ENCODE results near the gene TRIM33.

Gene TRIM33

DNA sequence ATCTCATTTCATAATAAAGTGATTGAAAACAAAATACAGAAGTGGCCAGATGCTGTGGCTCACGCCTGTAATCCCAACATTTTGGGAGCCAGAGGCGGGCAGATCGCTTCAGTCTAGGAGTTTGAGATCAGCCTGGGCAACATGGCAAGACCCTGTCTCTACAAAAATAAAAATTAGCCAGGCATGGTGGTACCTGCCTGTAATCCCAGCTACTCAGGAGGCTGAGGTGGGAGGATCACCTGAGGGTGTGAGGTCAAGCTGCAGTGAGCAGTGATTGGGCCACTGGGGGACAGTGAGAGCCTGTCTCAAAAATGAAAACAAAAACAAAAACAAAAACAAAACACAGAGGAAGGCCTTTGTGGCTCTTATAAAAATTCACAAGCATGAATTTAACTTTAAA lies 38.6 kb downstream of the TRIM33 start:
- Histone ChIP-seq H3K9ac (ENCODE audit: low read length in 5 of 5) (no peak overlapping the region), H3K27me3 (ENCODE audit: control insufficient read depth in 5 of 5, insufficient read depth in 4 of 5, low read length in 5 of 5) (no peaks in the 10 kb centered on the region), H3K9me3 (ENCODE audit: control insufficient read depth in 5 of 5, low read length in 5 of 5) (no peaks in the 10 kb centered on the region), H3K27ac (ENCODE audit: low read depth, low read length) (no peak overlapping the region), H3K4me1 (ENCODE audit: control insufficient read depth in 5 of 5, insufficient read depth in 5 of 5, low read length in 5 of 5) (peaks cover 0 to 6% (median 3%) of the 10 kb centered on the region in 5 donors), H3K4me3 (ENCODE audit: low read depth in 1 of 5, low read length in 5 of 5) (no peak overlapping the region), H3K36me3 (ENCODE audit: control insufficient read depth in 5 of 5, insufficient read depth in 5 of 5, low read length in 5 of 5) (no peaks in the 10 kb centered on the region)

DNA sequence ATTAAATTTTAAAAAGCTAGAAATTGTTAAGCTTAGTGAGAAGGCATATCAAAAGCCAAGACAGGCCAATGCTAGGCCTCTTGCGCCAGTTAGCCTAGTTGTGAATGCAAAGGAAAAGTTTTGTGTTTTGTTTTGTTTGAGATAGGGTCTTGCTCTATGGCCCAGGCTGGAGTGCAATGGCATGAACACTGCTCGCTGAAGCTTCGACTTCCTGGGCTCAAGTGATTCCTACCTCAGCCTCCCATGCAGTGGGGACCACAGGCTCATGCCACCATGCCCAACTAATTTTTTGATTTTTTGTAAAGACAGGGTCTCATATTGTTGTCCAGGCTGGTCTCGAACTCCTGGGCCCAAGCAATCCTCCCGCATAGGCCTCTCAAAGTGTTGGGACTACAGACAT lies 40.3 kb downstream of the TRIM33 start:
- Histone ChIP-seq H3K27ac (ENCODE audit: low read depth, low read length) (no peak overlapping the region), H3K4me3 (ENCODE audit: low read depth in 1 of 5, low read length in 5 of 5) (no peak overlapping the region), H3K9ac (ENCODE audit: low read length in 5 of 5) (no peak overlapping the region), H3K27me3 (ENCODE audit: control insufficient read depth in 5 of 5, insufficient read depth in 4 of 5, low read length in 5 of 5) (no peaks in the 10 kb centered on the region), H3K4me1 (ENCODE audit: control insufficient read depth in 5 of 5, insufficient read depth in 5 of 5, low read length in 5 of 5) (peaks cover 0 to 6% (median 0%) of the 10 kb centered on the region in 5 donors), H3K9me3 (ENCODE audit: control insufficient read depth in 5 of 5, low read length in 5 of 5) (no peaks in the 10 kb centered on the region), H3K36me3 (ENCODE audit: control insufficient read depth in 5 of 5, insufficient read depth in 5 of 5, low read length in 5 of 5) (no peaks in the 10 kb centered on the region)

DNA sequence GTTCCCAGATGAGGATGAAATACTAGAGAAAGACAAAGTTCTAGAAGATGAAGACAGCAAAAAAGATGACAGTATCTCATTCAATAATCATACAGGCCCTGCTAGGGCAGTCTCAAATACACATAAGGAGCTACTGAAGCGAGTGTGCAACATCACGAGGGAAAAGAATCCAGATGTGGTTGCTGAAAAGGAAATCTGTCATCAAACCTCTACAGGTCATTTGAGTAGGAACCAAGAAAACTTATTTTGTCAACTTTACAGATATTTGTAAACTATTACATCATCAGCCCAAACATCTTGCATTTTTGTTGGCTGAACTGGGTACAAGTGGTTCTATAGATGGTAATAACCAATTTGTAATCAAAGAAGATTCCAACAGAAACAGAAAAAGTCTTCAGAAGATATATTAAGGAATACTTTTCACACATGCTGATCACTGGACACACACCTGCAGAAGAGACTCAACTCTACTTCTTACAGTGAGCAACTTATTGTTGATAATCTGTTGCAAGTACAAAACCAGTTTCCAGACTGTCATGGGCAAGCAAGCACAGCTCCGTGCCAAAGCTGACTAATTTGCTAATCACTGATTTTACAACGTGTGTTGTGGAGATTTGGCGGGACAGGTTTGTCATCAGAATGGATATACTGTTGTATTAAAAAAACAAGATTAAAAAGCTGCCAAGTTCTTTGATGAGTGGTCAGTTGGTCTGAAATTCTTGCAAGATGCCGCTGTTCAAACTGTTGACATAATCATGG lies 42.1 kb downstream of the TRIM33 start:
- H3K27me3 ChIP-seq (ENCODE audit: control insufficient read depth in 5 of 5, insufficient read depth in 4 of 5, low read length in 5 of 5) = no peaks in the 10 kb centered on the region
- H3K4me3 ChIP-seq (ENCODE audit: low read depth in 1 of 5, low read length in 5 of 5) = no peak overlapping the region
- H3K9me3 ChIP-seq (ENCODE audit: control insufficient read depth in 5 of 5, low read length in 5 of 5) = no peaks in the 10 kb centered on the region
- H3K27ac ChIP-seq (ENCODE audit: low read depth, low read length) = no peak overlapping the region
- no peaks in the 10 kb centered on the region for H3K36me3 ChIP-seq (ENCODE audit: control insufficient read depth in 5 of 5, insufficient read depth in 5 of 5, low read length in 5 of 5)
- H3K4me1 ChIP-seq (ENCODE audit: control insufficient read depth in 5 of 5, insufficient read depth in 5 of 5, low read length in 5 of 5) = peaks cover 0 to 6% (median 0%) of the 10 kb centered on the region in 5 donors
- no peak overlapping the region for H3K9ac ChIP-seq (ENCODE audit: low read length in 5 of 5)

DNA sequence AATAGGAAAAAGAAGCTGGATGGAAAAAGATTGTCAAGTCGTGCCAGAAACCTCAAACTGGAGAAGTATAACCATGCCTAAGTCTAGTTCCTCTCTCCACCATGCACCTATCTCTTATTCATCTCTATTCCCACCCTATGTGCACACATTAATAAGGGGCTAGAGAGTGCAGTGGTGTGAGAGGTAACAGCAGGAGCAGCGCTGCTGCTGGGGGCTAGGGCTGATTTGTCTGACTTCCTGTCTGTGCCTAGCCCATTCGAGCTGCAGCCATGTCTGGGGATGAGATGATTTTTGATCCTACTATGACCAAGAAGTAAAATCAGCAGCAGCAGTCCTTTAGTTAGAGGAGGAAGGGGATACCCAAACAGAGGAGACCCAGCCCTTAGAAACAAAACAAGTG lies 43.0 kb downstream of the TRIM33 start:
- Histone ChIP-seq H3K4me3 (ENCODE audit: low read depth in 1 of 5, low read length in 5 of 5) (no peak overlapping the region), H3K36me3 (ENCODE audit: control insufficient read depth in 5 of 5, insufficient read depth in 5 of 5, low read length in 5 of 5) (no peaks in the 10 kb centered on the region), H3K27ac (ENCODE audit: low read depth, low read length) (no peak overlapping the region), H3K27me3 (ENCODE audit: control insufficient read depth in 5 of 5, insufficient read depth in 4 of 5, low read length in 5 of 5) (no peaks in the 10 kb centered on the region), H3K9ac (ENCODE audit: low read length in 5 of 5) (no peak overlapping the region), H3K4me1 (ENCODE audit: control insufficient read depth in 5 of 5, insufficient read depth in 5 of 5, low read length in 5 of 5) (peaks cover 0 to 6% (median 0%) of the 10 kb centered on the region in 5 donors), H3K9me3 (ENCODE audit: control insufficient read depth in 5 of 5, low read length in 5 of 5) (no peaks in the 10 kb centered on the region)

DNA sequence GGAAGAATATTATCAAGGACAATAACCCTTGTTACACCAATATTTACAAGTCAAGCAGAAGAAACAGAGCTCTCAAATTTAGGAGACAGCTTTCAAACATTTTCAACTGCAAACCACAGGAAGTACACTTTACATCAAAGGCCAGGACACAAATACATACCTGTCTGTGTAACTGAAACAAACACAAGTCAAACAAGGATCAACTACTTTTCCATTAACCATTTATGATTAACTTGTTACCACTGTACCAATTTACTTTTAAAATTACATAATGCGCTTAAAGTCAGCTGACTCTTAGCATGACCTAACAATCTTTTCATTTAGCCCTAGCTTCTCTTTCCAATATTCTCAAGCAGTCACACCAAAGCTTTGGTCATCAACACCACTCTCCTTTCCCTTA lies 43.5 kb downstream of the TRIM33 start:
- no peak overlapping the region for H3K27ac ChIP-seq (ENCODE audit: low read depth, low read length)
- no peak overlapping the region for H3K4me3 ChIP-seq (ENCODE audit: low read depth in 1 of 5, low read length in 5 of 5)
- peaks cover 0 to 2% (median 0%) of the 10 kb centered on the region in 5 donors for H3K36me3 ChIP-seq (ENCODE audit: control insufficient read depth in 5 of 5, insufficient read depth in 5 of 5, low read length in 5 of 5)
- H3K27me3 ChIP-seq (ENCODE audit: control insufficient read depth in 5 of 5, insufficient read depth in 4 of 5, low read length in 5 of 5) = no peaks in the 10 kb centered on the region
- no peak overlapping the region for H3K9ac ChIP-seq (ENCODE audit: low read length in 5 of 5)
- peaks cover 0 to 6% (median under 1%) of the 10 kb centered on the region in 5 donors for H3K4me1 ChIP-seq (ENCODE audit: control insufficient read depth in 5 of 5, insufficient read depth in 5 of 5, low read length in 5 of 5)
- H3K9me3 ChIP-seq (ENCODE audit: control insufficient read depth in 5 of 5, low read length in 5 of 5) = no peaks in the 10 kb centered on the region

DNA sequence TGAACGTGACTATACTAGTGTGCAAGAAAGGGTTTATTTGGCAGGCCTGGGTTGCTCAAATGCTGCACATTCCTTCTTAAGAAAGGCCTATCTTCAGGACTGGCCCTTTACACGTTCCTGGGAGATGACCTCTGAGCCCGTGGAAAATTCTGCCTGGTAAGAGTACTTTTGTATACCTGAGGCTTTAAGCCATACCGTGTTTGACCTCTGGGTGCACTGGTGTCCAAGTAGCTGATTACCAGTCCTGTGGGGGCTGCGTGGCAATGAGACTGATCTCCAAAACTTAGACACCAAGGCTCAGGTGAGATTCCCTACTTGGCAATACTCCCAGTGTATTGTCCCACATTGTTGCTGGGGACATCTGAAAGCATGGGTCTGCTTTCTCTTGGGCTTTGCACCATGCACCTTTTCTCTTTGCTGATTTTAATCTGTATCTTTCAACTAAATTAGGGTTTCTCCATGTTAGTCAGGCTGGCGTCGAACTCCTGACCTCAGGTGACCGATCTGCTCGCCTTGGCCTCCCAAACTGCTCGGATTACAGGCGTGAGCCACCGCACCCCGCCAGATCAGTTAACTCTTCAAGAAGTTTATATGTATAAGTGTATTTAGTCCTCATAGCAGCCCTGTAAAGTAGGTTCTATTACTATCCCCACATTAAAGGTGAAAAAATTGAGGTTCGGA lies 44.5 kb downstream of the TRIM33 start:
- H3K27ac ChIP-seq (ENCODE audit: low read depth, low read length) = no peak overlapping the region
- no peaks in the 10 kb centered on the region for H3K9me3 ChIP-seq (ENCODE audit: control insufficient read depth in 5 of 5, low read length in 5 of 5)
- H3K4me1 ChIP-seq (ENCODE audit: control insufficient read depth in 5 of 5, insufficient read depth in 5 of 5, low read length in 5 of 5) = peaks cover 0 to 7% (median 5%) of the 10 kb centered on the region in 5 donors
- no peak overlapping the region for H3K9ac ChIP-seq (ENCODE audit: low read length in 5 of 5)
- H3K27me3 ChIP-seq (ENCODE audit: control insufficient read depth in 5 of 5, insufficient read depth in 4 of 5, low read length in 5 of 5) = no peaks in the 10 kb centered on the region
- no peak overlapping the region for H3K4me3 ChIP-seq (ENCODE audit: low read depth in 1 of 5, low read length in 5 of 5)
- H3K36me3 ChIP-seq (ENCODE audit: control insufficient read depth in 5 of 5, insufficient read depth in 5 of 5, low read length in 5 of 5) = peaks cover 0 to 3% (median 0%) of the 10 kb centered on the region in 5 donors

DNA sequence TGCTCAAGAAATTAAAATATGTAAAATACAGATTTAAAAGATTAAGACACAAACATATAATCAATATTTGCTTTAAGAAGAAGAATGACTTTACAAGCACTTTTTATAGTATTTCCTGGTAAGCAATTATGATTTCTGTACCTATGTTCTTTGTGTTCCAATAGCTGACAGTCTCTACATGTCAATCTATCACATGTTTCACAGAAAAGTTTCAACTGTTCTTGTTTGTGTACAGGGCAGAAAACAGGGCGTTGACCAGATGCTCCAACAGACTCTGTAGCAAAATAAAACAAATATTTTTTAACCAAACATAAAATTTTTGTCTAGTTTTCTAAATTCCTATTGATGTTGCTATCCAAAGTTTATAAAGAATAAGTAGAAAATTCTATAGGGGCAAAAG lies 48.0 kb downstream of the TRIM33 start:
- Histone ChIP-seq H3K36me3 (ENCODE audit: control insufficient read depth in 5 of 5, insufficient read depth in 5 of 5, low read length in 5 of 5) (peaks cover 0 to 7% (median 0%) of the 10 kb centered on the region in 5 donors), H3K4me1 (ENCODE audit: control insufficient read depth in 5 of 5, insufficient read depth in 5 of 5, low read length in 5 of 5) (peaks cover 0 to 7% (median 4%) of the 10 kb centered on the region in 5 donors), H3K4me3 (ENCODE audit: low read depth in 1 of 5, low read length in 5 of 5) (no peak overlapping the region), H3K27me3 (ENCODE audit: control insufficient read depth in 5 of 5, insufficient read depth in 4 of 5, low read length in 5 of 5) (no peaks in the 10 kb centered on the region), H3K9ac (ENCODE audit: low read length in 5 of 5) (no peak overlapping the region), H3K9me3 (ENCODE audit: control insufficient read depth in 5 of 5, low read length in 5 of 5) (no peaks in the 10 kb centered on the region), H3K27ac (ENCODE audit: low read depth, low read length) (no peak overlapping the region)

DNA sequence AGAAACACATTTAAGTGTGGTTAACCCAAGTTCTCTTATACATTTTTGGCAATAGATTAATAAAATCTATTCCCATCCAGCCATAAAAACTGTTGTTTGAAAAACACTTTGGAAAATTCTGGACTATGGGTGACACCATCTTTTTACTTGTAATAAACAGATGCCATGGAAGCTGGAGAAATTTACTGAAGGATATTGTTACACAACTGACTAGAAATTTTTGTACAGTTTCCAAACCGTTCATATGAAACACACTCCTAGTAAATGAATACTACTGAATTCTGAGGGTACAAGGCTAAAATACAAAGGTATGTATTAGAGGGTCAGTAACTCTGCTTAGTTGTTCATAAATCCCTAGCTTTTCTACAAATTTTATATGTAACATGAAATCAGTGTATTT lies 48.7 kb downstream of the TRIM33 start:
- Histone ChIP-seq H3K4me3 (ENCODE audit: low read depth in 1 of 5, low read length in 5 of 5) (no peak overlapping the region), H3K4me1 (ENCODE audit: control insufficient read depth in 5 of 5, insufficient read depth in 5 of 5, low read length in 5 of 5) (peaks cover 0 to 7% (median 0%) of the 10 kb centered on the region in 5 donors), H3K27me3 (ENCODE audit: control insufficient read depth in 5 of 5, insufficient read depth in 4 of 5, low read length in 5 of 5) (no peaks in the 10 kb centered on the region), H3K9ac (ENCODE audit: low read length in 5 of 5) (no peak overlapping the region), H3K9me3 (ENCODE audit: control insufficient read depth in 5 of 5, low read length in 5 of 5) (no peaks in the 10 kb centered on the region), H3K27ac (ENCODE audit: low read depth, low read length) (no peak overlapping the region), H3K36me3 (ENCODE audit: control insufficient read depth in 5 of 5, insufficient read depth in 5 of 5, low read length in 5 of 5) (peaks cover 0 to 7% (median 0%) of the 10 kb centered on the region in 5 donors)

DNA sequence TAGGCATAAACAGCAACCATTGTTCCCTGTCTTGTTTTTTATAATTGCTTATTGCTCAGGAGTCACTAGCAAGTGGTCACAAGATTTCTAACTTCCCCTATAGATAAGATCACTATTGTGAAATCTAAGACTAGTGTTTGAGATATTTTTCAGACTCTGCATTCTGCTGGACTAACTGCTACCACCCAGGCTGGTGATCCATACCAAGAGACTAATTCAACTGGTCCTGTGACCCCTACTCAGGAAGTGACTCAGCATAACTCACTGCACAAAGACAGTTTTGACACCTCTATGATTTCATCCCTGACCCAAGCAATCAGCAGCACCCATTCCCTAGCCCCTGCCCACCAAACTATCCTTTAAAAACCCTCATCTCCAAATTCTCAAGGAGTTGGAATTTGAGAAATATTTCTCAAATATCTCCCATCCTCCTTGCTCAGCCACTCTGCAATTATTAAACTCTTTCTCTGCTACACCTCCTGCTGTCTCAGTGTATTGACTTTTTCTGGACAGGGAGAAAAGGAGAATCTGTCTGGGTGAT lies 52.7 kb downstream of the TRIM33 start:
- H3K9me3 ChIP-seq (ENCODE audit: control insufficient read depth in 5 of 5, low read length in 5 of 5) = no peaks in the 10 kb centered on the region
- no peak overlapping the region for H3K27ac ChIP-seq (ENCODE audit: low read depth, low read length)

DNA sequence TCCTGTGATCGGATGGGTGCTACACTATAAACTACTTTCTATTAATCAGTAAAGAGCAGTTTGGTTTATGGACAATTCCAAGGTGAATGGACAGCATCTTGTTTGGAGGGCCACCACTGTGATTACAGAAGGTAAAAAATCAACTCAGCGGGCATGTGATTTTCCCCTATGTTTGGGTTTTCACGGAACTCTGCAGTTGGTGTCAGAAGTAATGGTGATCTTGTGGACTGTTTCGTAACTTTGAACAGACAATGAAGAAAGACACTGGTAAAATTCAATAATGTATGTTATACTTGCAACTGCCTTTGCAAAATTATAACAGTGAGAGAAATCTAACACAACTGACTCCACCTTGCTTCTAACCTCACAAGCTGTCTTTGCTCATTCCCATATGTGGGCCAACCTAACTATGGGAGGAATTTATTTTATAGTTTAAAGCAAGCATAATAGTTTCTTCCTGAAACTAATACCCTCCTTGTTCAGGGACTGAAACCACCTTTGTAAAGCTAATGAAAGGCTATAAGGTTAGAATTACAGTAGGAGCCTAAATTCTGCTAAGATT lies 53.2 kb downstream of the TRIM33 start:
- Histone ChIP-seq H3K36me3 (ENCODE audit: control insufficient read depth in 5 of 5, insufficient read depth in 5 of 5, low read length in 5 of 5) (peaks cover 11 to 36% (median 20%) of the 10 kb centered on the region in 5 donors), H3K9ac (ENCODE audit: low read length in 5 of 5) (no peak overlapping the region), H3K27ac (ENCODE audit: low read depth, low read length) (no peak overlapping the region), H3K9me3 (ENCODE audit: control insufficient read depth in 5 of 5, low read length in 5 of 5) (no peaks in the 10 kb centered on the region), H3K27me3 (ENCODE audit: control insufficient read depth in 5 of 5, insufficient read depth in 4 of 5, low read length in 5 of 5) (no peaks in the 10 kb centered on the region), H3K4me3 (ENCODE audit: low read depth in 1 of 5, low read length in 5 of 5) (no peak overlapping the region), H3K4me1 (ENCODE audit: control insufficient read depth in 5 of 5, insufficient read depth in 5 of 5, low read length in 5 of 5) (peaks cover 0 to 7% (median 0%) of the 10 kb centered on the region in 5 donors)

More for the DNA sequence above, 52.7 kb downstream of the TRIM33 start:
- no peaks in the 10 kb centered on the region for H3K27me3 ChIP-seq (ENCODE audit: control insufficient read depth in 5 of 5, insufficient read depth in 4 of 5, low read length in 5 of 5)
- peaks cover 0 to 7% (median 0%) of the 10 kb centered on the region in 5 donors for H3K4me1 ChIP-seq (ENCODE audit: control insufficient read depth in 5 of 5, insufficient read depth in 5 of 5, low read length in 5 of 5)
- H3K4me3 ChIP-seq (ENCODE audit: low read depth in 1 of 5, low read length in 5 of 5) = no peak overlapping the region
- peaks cover 10 to 31% (median 17%) of the 10 kb centered on the region in 5 donors for H3K36me3 ChIP-seq (ENCODE audit: control insufficient read depth in 5 of 5, insufficient read depth in 5 of 5, low read length in 5 of 5)
- no peak overlapping the region for H3K9ac ChIP-seq (ENCODE audit: low read length in 5 of 5)
